GM19324 (cell line): ENCODE measurements around the gene PHF21A.

ENCODE experiments used
- ATAC-seq: cut with Tn5 transposase; IDR thresholded peaks from one replicate; pipeline ENCODE4 v1.9.1; 2021; ENCODE audit warnings: mild to moderate bottlenecking, moderate library complexity; ENCODE audit not compliant: unreplicated experiment, low FRiP score

PHF21A gene

GRCh38 chr11:46121301-46121723, at the start of gene PHF21A:
TSS of gene PHF21A (minus strand) at chr11:46121454. CDS start at chr11:46084219, 37,235 bp downstream.
- ATAC-seq = peak; percentile 66

GRCh38 chr11:46170797-46171196, 49.5 kb upstream of the PHF21A start:
- no peak for ATAC-seq

- no peak for ATAC-seq
These were observed 41.4 kb upstream of the PHF21A start for GRCh38 chr11:46162700-46163099.

DNA sequence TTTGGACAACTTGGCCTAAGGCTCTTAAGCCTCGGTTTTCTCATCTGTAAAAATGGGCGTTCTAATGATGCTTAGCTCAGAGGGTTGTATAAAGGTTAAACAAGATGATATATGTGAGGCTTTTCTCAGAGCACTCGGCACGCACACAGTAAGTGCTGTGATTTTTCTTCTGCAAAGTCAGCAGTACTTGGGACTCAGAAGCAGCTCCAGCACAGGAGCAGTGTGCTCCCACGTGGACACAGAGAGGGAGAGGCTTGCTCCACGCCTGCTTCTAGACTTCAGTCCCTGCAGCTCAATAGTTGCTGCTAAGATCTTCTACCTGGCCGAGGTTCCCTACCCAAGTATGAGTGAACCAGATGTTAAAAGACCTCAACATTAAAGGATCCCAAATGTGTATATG, 39.9 kb upstream of the PHF21A start:
- no peak for ATAC-seq

GRCh38 chr11:46160100-46160499, 38.8 kb upstream of the PHF21A start:
- ATAC-seq = no peak

GRCh38 chr11:46159680-46160079, 38.4 kb upstream of the PHF21A start:
- ATAC-seq = no peak

- no peak for ATAC-seq
These were observed 28.6 kb upstream of the PHF21A start for GRCh38 chr11:46149826-46150225.

- ATAC-seq = no peak
These were observed 28.1 kb upstream of the PHF21A start for GRCh38 chr11:46149342-46149741.

GRCh38 chr11:46144741-46145140, 23.5 kb upstream of the PHF21A start:
- no peak for ATAC-seq

GRCh38 chr11:46143049-46143806, 22.0 kb upstream of the PHF21A start:
- ATAC-seq = no peak

DNA sequence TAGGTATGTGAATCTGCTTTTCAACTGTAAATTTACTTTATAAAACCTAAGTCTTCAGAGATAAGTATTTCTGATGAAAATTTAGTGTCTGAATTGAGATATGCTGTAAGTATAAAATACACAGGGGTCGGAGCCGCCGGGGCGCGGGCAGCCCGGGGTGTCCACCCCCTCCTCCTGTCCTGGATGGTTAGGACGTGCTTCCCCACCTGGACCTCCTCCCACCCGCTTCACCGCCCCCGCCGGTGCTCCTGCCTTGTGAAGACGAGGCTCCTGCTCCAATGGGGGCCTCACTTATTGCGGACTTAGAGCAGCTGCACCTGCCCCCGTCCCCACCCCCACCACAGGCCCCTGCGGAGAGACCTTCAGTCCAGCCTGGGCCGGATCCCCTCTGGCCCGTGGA, 21.3 kb upstream of the PHF21A start:
- no peak for ATAC-seq

GRCh38 chr11:46141597-46141996, 20.3 kb upstream of the PHF21A start:
- ATAC-seq = no peak

GRCh38 chr11:46134540-46134939, 13.3 kb upstream of the PHF21A start:
- ATAC-seq = no peak

- ATAC-seq = no peak
These were observed 12.8 kb upstream of the PHF21A start for GRCh38 chr11:46134061-46134460.

- ATAC-seq = no peak
These were observed 11.9 kb upstream of the PHF21A start for GRCh38 chr11:46133119-46133518.

DNA sequence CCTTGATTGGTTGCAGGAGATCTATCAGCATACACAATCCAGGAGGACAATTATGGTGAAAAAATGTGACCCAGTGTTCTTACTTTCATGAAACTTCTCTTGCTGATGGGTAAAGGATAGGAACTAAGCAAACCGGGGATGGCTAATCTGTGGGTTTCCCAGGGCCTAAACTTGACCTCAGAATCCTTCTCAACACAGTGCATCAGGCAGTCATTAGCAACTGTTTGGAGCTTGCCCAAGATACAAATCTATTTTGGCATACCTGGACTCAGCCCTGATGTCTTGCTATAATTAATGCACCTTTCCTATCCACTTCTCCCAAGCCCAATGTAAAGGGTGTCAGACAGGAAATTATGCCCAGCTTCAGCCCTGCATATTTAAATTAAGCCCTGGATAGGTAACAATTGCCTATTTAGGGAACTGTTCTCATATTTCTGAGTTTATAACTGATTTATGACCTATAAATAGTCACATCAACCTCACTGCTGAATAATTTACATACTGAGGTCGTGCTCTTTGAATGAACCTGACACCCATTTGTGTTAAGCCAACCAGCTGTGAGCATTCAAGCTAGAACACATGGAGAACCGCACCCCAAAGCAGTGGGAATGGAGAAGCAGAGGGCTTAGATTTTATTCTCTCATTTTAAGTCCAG, 9.2 kb upstream of the PHF21A start:
- ATAC-seq = no peak

DNA sequence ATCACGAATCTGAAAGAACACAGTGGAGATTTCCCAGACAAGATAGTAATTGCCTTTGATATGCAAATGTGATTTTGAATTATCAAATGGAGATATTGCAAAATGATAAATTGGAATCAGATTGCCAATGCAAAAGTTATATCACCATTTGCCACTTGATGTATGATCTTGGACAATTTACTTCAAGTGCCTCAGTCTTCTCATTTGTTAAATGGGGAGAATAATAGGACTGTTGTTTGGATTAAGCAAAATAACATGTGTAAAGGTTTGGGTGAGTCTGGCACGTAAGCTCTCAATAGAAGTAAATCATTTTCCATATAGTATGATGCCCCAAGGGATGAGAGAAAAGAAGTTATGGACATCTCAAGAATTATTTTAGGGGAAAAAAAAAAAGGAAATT, 7.9 kb upstream of the PHF21A start:
- ATAC-seq = no peak

GRCh38 chr11:46127150-46127638, 5.9 kb upstream of the PHF21A start:
- ATAC-seq = peak; percentile 49

DNA sequence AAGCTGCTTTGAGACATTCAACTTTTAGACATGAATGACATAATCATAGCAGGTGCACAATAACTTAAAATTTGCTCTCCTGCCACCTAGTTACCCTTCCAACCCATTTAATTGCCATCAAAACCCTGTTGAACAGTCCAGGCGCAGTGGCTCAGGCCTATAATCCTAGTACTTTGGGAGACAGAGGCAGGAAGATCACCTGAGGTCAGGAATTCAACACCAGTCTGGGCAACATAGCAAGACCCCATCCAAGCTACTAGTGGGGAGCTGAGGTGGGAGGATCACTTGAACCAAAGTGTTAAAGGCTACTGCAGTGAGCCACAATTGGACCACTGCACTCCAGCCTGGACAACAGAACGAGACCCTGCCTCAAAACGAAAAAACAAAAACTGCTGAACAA, 4.0 kb upstream of the PHF21A start:
- no peak for ATAC-seq

GRCh38 chr11:46122945-46123715, 1.9 kb upstream of the PHF21A start:
- ATAC-seq = no peak
